ENCODE data around the gene CDH4. TPM values are rescaled to one million over a fixed set of nuclear protein-coding genes. Genes with fewer than 3 reads are reported as not detected.

CDH4 gene
- total RNA-seq, 2 donors from 2014 or later = 0.05 to 2.2 TPM

GRCh38 chr20:61690993-61691838 is 439.2 kb downstream of the CDH4 start:
- 68% methylated on average over 16 of the region's 16 CpGs for WGBS
- Histone ChIP-seq H3K9me3 (no peaks in the 10 kb centered on the region), H3K4me1 (replicated peaks) (no peaks in the 10 kb centered on the region), H3K36me3 (no peaks in the 10 kb centered on the region), H3K4me3 (no peak overlapping the region), H3K27me3 (replicated peaks; ENCODE audit: insufficient read depth) (no peaks in the 10 kb centered on the region), H3K27ac (no peak overlapping the region)
- DNase-seq (ENCODE audit: low spot score) = no peak
- TF ChIP-seq, protein P1, sequence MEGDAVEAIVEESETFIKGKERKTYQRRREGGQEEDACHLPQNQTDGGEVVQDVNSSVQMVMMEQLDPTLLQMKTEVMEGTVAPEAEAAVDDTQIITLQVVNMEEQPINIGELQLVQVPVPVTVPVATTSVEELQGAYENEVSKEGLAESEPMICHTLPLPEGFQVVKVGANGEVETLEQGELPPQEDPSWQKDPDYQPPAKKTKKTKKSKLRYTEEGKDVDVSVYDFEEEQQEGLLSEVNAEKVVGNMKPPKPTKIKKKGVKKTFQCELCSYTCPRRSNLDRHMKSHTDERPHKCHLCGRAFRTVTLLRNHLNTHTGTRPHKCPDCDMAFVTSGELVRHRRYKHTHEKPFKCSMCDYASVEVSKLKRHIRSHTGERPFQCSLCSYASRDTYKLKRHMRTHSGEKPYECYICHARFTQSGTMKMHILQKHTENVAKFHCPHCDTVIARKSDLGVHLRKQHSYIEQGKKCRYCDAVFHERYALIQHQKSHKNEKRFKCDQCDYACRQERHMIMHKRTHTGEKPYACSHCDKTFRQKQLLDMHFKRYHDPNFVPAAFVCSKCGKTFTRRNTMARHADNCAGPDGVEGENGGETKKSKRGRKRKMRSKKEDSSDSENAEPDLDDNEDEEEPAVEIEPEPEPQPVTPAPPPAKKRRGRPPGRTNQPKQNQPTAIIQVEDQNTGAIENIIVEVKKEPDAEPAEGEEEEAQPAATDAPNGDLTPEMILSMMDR (IDR thresholded peaks at IDR 0.05) = no peak
- intact Hi-C loops (cut with DNase I) = no loop called here

DNA sequence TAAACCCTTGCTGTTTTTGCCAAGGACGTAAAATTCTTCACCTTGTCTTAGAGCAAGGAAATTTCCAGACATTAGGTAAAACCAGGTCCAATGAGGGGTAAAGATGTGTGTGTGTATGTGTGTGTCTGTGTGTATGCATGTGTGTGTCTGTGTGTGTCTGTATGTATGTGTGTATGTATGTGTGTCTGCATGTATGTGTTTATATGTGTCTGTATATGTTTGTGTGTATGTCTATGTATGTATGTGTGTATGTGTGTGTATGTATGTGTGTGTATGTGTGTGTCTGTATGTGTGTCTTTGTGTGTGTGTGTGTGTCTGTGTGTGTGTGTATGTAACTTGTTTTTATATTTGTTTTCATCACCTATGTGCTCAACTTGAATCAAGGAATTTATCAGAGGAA is 439.9 kb downstream of the CDH4 start:
- TF ChIP-seq, protein P1 (IDR thresholded peaks at IDR 0.05) = no peak
- TF ChIP-seq POLR2A (IDR thresholded peaks at IDR 0.05) (no peak), POLR2AphosphoS5 (IDR thresholded peaks at IDR 0.05) (no peak)
- Histone ChIP-seq H3K4me3 (no peak overlapping the region), H3K36me3 (no peaks in the 10 kb centered on the region), H3K27ac (no peak overlapping the region), H3K9me3 (no peaks in the 10 kb centered on the region), H3K4me1 (replicated peaks) (no peaks in the 10 kb centered on the region), H3K27me3 (replicated peaks; ENCODE audit: insufficient read depth) (no peaks in the 10 kb centered on the region)
- no peak for DNase-seq (ENCODE audit: low spot score)
- intact Hi-C loops (cut with DNase I) = no loop called here
- whole genome bisulfite sequencing = 88% methylated on average over 1 of the region's 1 CpG

DNA sequence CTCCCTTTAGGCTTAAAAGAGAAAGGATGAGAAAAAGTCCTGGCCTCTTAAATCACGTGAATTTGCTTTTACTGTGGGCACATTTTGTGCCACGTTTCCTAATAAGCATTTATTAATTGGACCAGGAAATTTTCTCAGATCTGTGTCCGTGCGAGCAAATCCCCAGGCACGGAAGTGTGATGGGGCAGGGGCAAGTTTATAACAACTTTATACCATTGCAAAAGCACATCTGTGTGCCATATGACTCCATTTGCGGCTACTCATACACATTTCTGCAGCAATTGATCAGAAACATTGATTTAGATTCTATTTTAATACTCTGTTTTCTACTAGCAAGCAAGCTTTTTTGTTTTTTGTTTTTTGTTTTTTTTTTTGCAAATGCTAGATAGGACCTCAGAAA is 440.4 kb downstream of the CDH4 start:
- no peaks in the 10 kb centered on the region for H3K27me3 ChIP-seq (replicated peaks; ENCODE audit: insufficient read depth)
- no peak overlapping the region for H3K4me3 ChIP-seq
- no peaks in the 10 kb centered on the region for H3K4me1 ChIP-seq (replicated peaks)
- no peak overlapping the region for H3K27ac ChIP-seq
- no peak for DNase-seq (ENCODE audit: low spot score)
- WGBS = 84% methylated on average over 6 of the region's 6 CpGs
- H3K9me3 ChIP-seq = no peaks in the 10 kb centered on the region
- no peak for TF ChIP-seq POLR2A (IDR thresholded peaks at IDR 0.05)
- TF ChIP-seq, protein P1 (IDR thresholded peaks at IDR 0.05) = no peak
- TF ChIP-seq POLR2AphosphoS5 (IDR thresholded peaks at IDR 0.05) = no peak
- intact Hi-C loops (cut with DNase I) = no loop called here
- no peaks in the 10 kb centered on the region for H3K36me3 ChIP-seq

- no peak for DNase-seq (ENCODE audit: low spot score)
- Histone ChIP-seq H3K4me3 (no peak overlapping the region), H3K27me3 (replicated peaks; ENCODE audit: insufficient read depth) (no peaks in the 10 kb centered on the region), H3K27ac (no peak overlapping the region), H3K9me3 (no peaks in the 10 kb centered on the region), H3K4me1 (replicated peaks) (no peaks in the 10 kb centered on the region), H3K36me3 (no peaks in the 10 kb centered on the region)
- WGBS = 87% methylated on average over 12 of the region's 12 CpGs
- no peak for TF ChIP-seq POLR2A (IDR thresholded peaks at IDR 0.05)
- TF ChIP-seq POLR2AphosphoS5 (IDR thresholded peaks at IDR 0.05) = no peak
- TF ChIP-seq, protein P1 (IDR thresholded peaks at IDR 0.05) = no peak
- intact Hi-C loops (cut with DNase I) = no loop called here
Observed at GRCh38 chr20:61693055-61693600, 441.1 kb downstream of the CDH4 start.

DNA sequence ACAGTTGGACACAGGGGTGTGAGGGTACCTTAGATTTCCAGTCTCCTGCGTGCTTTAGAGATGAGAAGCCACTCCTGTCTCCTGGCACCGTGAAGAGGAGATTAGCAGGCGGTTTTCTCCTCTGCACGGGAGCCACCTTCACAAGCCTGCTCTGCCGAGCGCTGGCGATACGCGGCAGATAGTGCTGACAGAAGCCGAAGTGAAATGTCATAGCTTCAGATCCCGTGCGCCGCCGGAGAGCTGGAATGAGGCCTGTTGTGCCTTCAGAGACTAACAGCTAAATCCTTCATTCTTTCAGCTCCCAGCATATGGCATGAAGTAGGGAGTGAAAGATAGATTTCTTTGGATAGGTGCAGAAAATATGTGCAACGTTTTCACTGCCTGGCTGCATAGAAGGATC is 442.6 kb downstream of the CDH4 start:
- DNase-seq (ENCODE audit: low spot score) = no peak
- no peak overlapping the region for H3K27ac ChIP-seq
- no peaks in the 10 kb centered on the region for H3K4me1 ChIP-seq (replicated peaks)
- no peaks in the 10 kb centered on the region for H3K27me3 ChIP-seq (replicated peaks; ENCODE audit: insufficient read depth)
- H3K9me3 ChIP-seq = no peaks in the 10 kb centered on the region
- TF ChIP-seq POLR2A (IDR thresholded peaks at IDR 0.05) (no peak), POLR2AphosphoS5 (IDR thresholded peaks at IDR 0.05) (no peak)
- TF ChIP-seq, protein P1 (IDR thresholded peaks at IDR 0.05) = no peak
- no peak overlapping the region for H3K4me3 ChIP-seq
- intact Hi-C loops (cut with DNase I) = no loop called here
- 51% methylated on average over 15 of the region's 15 CpGs for WGBS
- H3K36me3 ChIP-seq = no peaks in the 10 kb centered on the region

Measured in prostate gland (tissue), 2 donors.